GM12875 (cell line): ENCODE results near the gene CELF1.

Source experiments
- H3K4me3 ChIP-seq: one replicate; pipeline ENCODE4 v1.5.1; 2011; ENCODE audit warnings: low read depth, low read length, control low read depth
- TF ChIP-seq, protein P1 (sequence below): IDR thresholded peaks from 2 replicates; pipeline ENCODE4 v1.5.1; 2011; ENCODE audit warnings: low read depth, mild to moderate bottlenecking, control low read depth, inconsistent platforms, low read length, moderate library complexity, borderline replicate concordance; ENCODE audit not compliant: insufficient read depth

CELF1 gene

DNA sequence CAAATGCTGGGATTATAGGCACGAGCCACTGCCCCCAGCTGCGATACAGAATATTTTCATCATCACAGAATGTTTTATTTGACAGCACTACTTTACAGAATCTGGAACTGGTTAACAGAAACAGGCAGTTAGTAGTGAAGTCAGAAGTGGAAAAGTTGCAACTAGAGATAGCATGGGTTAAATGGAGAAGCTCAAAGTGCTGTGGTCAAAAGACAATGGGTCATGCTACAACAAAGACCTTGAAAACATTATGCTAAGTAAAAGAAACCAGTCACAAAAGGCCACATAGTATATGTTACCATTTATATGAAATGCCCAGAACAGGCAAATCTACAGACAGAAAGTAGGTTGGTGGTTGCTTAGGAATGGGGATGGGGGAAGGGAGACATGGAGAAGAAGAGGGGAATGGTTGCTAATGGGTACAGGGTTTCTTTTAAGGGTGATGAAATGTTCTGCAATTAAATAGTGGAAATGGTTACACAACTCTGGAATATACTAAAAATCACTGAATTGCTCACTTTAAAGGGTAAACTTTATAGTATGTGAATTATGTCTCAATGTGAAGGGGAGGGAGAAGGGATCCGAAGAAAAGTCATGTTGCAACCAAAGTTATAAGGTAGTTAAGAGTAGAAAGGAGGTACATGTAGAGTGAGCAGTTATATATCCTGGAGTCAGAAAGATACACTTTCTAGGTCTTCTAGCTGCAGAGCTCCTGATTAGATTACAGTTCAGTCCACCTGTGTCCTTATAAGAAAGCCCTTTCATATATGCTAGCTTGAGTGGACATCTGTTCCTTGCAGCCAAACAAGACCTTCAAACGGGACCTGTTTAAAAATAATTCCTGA is 57.7 kb downstream of the CELF1 start:
- H3K4me3 ChIP-seq: no peak overlapping the region
- TF ChIP-seq, protein P1, sequence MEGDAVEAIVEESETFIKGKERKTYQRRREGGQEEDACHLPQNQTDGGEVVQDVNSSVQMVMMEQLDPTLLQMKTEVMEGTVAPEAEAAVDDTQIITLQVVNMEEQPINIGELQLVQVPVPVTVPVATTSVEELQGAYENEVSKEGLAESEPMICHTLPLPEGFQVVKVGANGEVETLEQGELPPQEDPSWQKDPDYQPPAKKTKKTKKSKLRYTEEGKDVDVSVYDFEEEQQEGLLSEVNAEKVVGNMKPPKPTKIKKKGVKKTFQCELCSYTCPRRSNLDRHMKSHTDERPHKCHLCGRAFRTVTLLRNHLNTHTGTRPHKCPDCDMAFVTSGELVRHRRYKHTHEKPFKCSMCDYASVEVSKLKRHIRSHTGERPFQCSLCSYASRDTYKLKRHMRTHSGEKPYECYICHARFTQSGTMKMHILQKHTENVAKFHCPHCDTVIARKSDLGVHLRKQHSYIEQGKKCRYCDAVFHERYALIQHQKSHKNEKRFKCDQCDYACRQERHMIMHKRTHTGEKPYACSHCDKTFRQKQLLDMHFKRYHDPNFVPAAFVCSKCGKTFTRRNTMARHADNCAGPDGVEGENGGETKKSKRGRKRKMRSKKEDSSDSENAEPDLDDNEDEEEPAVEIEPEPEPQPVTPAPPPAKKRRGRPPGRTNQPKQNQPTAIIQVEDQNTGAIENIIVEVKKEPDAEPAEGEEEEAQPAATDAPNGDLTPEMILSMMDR: no peak

DNA sequence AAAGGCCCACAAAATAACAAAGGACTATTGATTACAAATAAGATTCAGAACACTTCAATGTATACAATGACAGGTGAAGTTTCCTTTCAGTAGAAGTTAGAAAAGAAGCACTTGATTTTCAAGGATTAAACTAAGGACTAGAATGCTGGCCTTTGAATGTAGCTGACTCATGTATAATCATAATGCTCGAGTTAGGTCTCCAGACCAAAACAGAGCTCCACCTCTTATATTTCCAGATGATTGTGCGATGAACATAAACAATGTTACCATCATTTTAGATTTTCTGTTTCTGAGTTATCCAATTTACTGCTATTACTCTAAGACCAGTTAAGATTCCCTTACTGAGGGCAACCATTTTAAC is 63.6 kb downstream of the CELF1 start:
- H3K4me3 ChIP-seq: no peak overlapping the region
- TF ChIP-seq, protein P1: no peak

DNA sequence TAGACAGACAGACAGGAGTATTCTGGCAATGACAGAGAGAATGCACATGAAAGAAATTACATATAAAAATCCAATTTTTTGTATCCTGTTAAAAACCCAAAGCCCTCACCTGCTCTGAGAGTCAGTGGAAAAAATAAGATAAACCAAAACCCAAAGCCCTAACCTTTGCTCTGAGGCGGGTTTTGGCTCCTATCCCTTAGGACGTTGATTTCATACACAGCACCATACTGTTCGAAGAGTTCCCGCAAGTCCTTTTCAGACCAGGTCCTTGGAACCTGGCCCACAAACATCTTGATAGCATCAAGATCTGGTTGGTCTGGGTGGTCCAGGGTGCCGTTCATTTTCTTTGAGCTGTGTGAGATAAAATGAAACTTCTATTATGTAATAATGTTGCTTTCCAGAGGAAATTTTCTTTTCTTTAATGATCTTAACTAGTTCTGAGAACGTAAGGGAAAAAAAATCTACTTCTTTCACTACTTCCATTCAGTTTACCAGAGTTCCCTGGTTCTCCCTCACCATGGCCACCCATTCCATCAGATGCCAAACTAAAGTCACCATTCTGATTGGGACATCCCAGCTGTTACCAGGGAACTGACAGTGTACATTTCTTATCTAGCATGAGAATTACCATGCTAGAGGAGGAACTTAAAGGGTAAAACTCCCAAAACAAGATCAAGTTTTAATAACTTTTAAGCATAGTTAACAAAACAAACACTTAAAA is 64.1 kb downstream of the CELF1 start:
- H3K4me3 ChIP-seq: no peak overlapping the region
- TF ChIP-seq, protein P1: no peak

DNA sequence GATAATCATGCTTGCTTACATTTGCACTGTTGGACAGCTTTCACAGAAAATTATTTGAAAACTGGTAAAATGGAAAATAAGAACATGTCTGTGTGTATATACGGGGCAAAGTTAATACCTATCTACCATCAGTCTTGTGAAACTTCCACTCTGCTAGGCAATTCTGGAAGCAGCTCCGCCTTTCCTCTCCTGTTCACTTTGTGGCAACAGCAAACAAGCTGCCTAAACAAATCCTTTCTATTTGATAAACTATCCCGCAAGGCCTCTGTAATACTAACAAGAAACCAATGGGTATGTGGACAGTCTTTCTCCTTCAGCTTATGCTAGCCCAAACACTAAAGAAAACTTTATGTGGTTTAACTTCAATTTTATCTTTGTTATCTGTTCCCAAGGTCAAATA is 64.8 kb downstream of the CELF1 start:
- no peak overlapping the region for H3K4me3 ChIP-seq
- TF ChIP-seq, protein P1: no peak

DNA sequence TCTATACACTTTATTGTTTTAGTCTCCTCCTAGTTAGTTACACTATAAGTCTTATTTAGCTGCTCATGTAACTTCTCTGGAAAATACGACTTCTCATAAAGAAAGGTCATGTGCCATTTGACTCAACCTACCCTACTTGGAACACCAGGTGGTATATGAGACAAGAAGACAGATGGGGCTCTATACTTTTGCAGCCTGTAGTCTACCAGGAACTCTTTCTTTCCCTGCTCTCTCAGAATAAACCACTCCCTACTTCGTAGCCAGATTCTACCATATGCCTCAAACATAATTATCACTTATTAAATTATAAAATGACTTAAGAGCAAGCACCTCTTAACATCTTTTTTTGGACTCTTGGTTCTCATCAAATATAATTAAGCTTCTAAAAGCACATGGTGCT is 65.5 kb downstream of the CELF1 start:
- TF ChIP-seq, protein P1: no peak
- no peak overlapping the region for H3K4me3 ChIP-seq

DNA sequence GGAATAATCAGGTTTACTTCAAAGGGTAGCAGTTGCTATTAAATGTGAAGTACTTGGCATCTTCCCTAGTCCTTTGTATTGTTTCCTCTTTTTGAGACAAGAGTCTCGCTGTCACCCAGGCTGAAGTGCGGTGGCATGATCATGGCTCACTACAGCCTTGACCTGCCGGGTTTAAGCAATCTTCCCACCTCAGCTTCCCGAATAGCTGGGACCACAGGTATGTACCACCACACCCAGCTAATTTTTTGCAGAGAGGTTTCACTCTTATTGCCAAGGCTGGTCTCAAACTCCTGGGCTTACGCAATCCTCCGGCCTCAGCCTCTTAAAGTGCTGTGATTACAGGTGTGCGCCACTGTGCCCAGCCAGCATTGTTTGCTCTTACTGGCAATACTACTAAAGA is 67.8 kb downstream of the CELF1 start:
- TF ChIP-seq, protein P1: no peak
- H3K4me3 ChIP-seq: no peak overlapping the region

DNA sequence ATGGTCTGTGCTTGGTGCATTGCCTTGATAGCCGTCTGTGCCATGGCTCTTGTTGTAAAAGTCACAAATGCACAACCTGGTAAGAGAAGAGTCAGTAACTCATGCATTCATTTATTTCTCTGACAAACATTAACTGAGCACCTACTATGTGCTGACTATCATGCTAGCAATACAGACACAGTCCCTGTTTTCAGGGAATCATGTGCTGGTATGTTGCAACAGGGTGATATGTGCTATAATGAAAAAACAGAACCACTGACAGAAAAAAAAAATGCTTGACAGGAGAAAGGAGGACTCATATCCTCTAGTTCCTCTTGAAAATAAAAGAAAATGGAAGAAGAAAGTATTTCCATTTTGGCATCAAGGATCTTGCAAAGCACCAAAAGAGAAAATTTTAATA is 69.5 kb downstream of the CELF1 start:
- no peak overlapping the region for H3K4me3 ChIP-seq
- TF ChIP-seq, protein P1: no peak
